IPS-NIHi11 (cell line): Measurements from ENCODE around the gene TRAPPC2.

Experiments used
- DNase-seq: peaks from one replicate; pipeline ENCODE4 v3.0.0; 2012; ENCODE audit warnings: mixed read lengths, low spot score

Gene TRAPPC2

GRCh38 chrX:13669246-13669737 is 65.1 kb downstream of the TRAPPC2 start:
- peak; percentile 7 for DNase-seq

- no peak for DNase-seq
These were observed 66.5 kb downstream of the TRAPPC2 start for GRCh38 chrX:13667919-13668318.

GRCh38 chrX:13666836-13667235 is 67.6 kb downstream of the TRAPPC2 start:
- no peak for DNase-seq

GRCh38 chrX:13664020-13664419 is 70.4 kb downstream of the TRAPPC2 start:
- DNase-seq: no peak

GRCh38 chrX:13662355-13662791 is 72.0 kb downstream of the TRAPPC2 start:
- DNase-seq: no peak
